HepG2 (cell line): ENCODE results near the gene PAFAH1B1.

Experiments used
- CTCF ChIP-seq: sonication (generic); formaldehyde crosslinking; IDR thresholded peaks from 2 replicates; pipeline ENCODE4 v1.5.0; 2020; ENCODE audit warnings: mild to moderate bottlenecking, missing genetic modification reagents, moderate library complexity
- EZH2 ChIP-seq: conservative IDR thresholded peaks from 2 replicates; pipeline ENCODE4 v1.6.1; 2012; ENCODE audit warnings: mild to moderate bottlenecking, low read depth, low read length, moderate library complexity
- NR3C1 ChIP-seq: sonication (generic); formaldehyde crosslinking; IDR thresholded peaks from 2 replicates; pipeline ENCODE4 v1.4.0; 2020; ENCODE audit warnings: missing genetic modification reagents
- POLR2AphosphoS5 ChIP-seq: IDR thresholded peaks from 2 replicates; pipeline ENCODE4 v1.6.1; 2012; ENCODE audit warnings: low read depth, low read length
- SP1 ChIP-seq, 2 experiments: fragments of 450-650 bp in 1 of 2; sonication (generic) in 1 of 2; formaldehyde crosslinking in 1 of 2; IDR thresholded peaks; 2 replicates each; pipeline versions ENCODE4 v1.4.0 to v1.6.1; 2016 to 2020; ENCODE audit warnings: missing genetic modification reagents in 1 of 2
- SYNCRIP ChIP-seq: fragments of 200-400 bp; formaldehyde crosslinking; IDR thresholded peaks from 2 replicates; pipeline ENCODE4 v1.6.1; 2018; ENCODE audit warnings: mild to moderate bottlenecking, low read depth, low read length; ENCODE audit not compliant: insufficient read depth
- ZFY ChIP-seq: sonication (generic); formaldehyde crosslinking; IDR thresholded peaks from 2 replicates; pipeline ENCODE4 v1.4.0; 2020; ENCODE audit warnings: missing genetic modification reagents

DNA sequence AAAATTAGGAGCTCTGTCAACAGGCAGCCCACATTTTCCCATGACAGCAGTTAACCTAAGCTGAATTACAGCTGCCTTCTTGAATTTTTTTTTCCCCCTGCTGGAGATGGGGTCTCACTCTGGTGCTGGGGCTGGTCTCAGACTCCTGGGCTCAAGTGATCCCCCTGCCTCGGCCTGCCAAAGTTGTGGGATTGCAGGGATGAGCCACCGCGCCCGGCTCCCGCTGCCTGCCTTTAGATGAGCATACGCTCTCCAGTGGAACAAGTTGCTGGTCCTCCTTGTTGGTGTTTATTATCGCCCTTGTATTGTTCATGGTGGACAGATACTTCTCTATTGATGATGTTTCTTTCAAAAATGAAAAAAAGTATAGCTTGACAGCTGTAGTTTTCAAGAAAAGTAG, 15.6 kb downstream of the PAFAH1B1 start:
- TF ChIP-seq NR3C1 (no peak), SP1 (IDR thresholded peaks at IDR 0.05) (no peak), SP1 (CRISPR knock-in tag; IDR thresholded peaks at IDR 0.05) (no peak), SYNCRIP (no peak), EZH2 (no peak), CTCF (CRISPR knock-in tag) (no peak), POLR2AphosphoS5 (no peak), ZFY (CRISPR knock-in tag) (no peak)
